Adipocyte (in vitro differentiated cells): ENCODE results near the gene FAM200A.

Experiments used
- DNase-seq: peaks from one replicate; pipeline ENCODE4 v3.0.0-alpha.2; 2015; ENCODE audit warnings: low read depth
- H3K27me3 ChIP-seq: replicated peaks from 2 replicates; pipeline ENCODE4 v1.7.0; 2013; ENCODE audit warnings: mild to moderate bottlenecking, low read length, moderate library complexity; ENCODE audit not compliant: control insufficient read depth, insufficient read depth
- H3K36me3 ChIP-seq: 2 replicates; pipeline ENCODE4 v1.7.0; 2013; ENCODE audit warnings: low read length, mild to moderate bottlenecking, moderate library complexity; ENCODE audit not compliant: control insufficient read depth, insufficient read depth, severe bottlenecking
- H3K4me1 ChIP-seq: 2 replicates; pipeline ENCODE4 v1.7.0; 2013; ENCODE audit warnings: mild to moderate bottlenecking, low read length, moderate library complexity; ENCODE audit not compliant: control insufficient read depth, insufficient read depth
- H3K4me3 ChIP-seq: 2 replicates; pipeline ENCODE4 v1.7.0; 2013; ENCODE audit warnings: mild to moderate bottlenecking, low read length, moderate library complexity
- H3K9ac ChIP-seq: 2 replicates; pipeline ENCODE4 v1.7.0; 2013; ENCODE audit warnings: mild to moderate bottlenecking, low read length, moderate library complexity
- H3K9me3 ChIP-seq: 2 replicates; pipeline ENCODE4 v1.7.0; 2013; ENCODE audit warnings: mild to moderate bottlenecking, low read length, moderate library complexity; ENCODE audit not compliant: control insufficient read depth

The FAM200A gene

GRCh38 chr7:99499371-99499720, 52.6 kb downstream of the FAM200A start:
- H3K27me3 ChIP-seq: no peaks in the 10 kb centered on the region
- DNase-seq: no peak
- H3K9ac ChIP-seq: peak overlapping the region; percentile 97
- H3K9me3 ChIP-seq: peaks cover 5% of the 10 kb centered on the region
- peaks cover 10% of the 10 kb centered on the region for H3K36me3 ChIP-seq
- peaks cover 21% of the 10 kb centered on the region for H3K4me1 ChIP-seq
- H3K4me3 ChIP-seq: peak overlapping the region; percentile 100

- Histone ChIP-seq H3K36me3 (peaks cover 18% of the 10 kb centered on the region), H3K27me3 (no peaks in the 10 kb centered on the region), H3K4me1 (peaks cover 21% of the 10 kb centered on the region), H3K9ac (peak overlapping the region; percentile 97), H3K9me3 (peaks cover 13% of the 10 kb centered on the region), H3K4me3 (peak overlapping the region; percentile 100)
- no peak for DNase-seq
Observed at GRCh38 chr7:99498546-99498944, 53.4 kb downstream of the FAM200A start.

GRCh38 chr7:99497766-99498545, 54.0 kb downstream of the FAM200A start:
- H3K4me1 ChIP-seq: peaks cover 21% of the 10 kb centered on the region
- DNase-seq: no peak
- H3K27me3 ChIP-seq: no peaks in the 10 kb centered on the region
- H3K36me3 ChIP-seq: peaks cover 24% of the 10 kb centered on the region
- H3K9me3 ChIP-seq: peaks cover 19% of the 10 kb centered on the region
- H3K9ac ChIP-seq: peak overlapping the region; percentile 97
- peak overlapping the region; percentile 100 for H3K4me3 ChIP-seq
